Smooth muscle cell (in vitro differentiated cells): ENCODE results near the gene PPP2R3C. TPM values are rescaled to one million over a fixed set of nuclear protein-coding genes. Genes with fewer than 3 reads are reported as not detected.

Source experiments
- DNase-seq: peaks from one replicate; lab custom pipeline; 2025; ENCODE audit not compliant: unreplicated experiment; lab: John Stamatoyannopoulos, UW
- H2AFZ ChIP-seq: fragments of 200-600 bp; sonication (generic); 2 replicates; pipeline ENCODE4 v1.6.0; 2016; ENCODE audit warnings: antibody characterized with exemption, low read depth, mild to moderate bottlenecking
- H3F3A ChIP-seq: fragments of 200-600 bp; sonication (generic); 2 replicates; pipeline ENCODE4 v1.6.0; 2017; ENCODE audit warnings: antibody characterized with exemption, low read depth
- H3K27ac ChIP-seq: fragments of 200-600 bp; sonication (generic); 2 replicates; pipeline ENCODE4 v1.5.1; 2016; ENCODE audit warnings: low read depth, mild to moderate bottlenecking
- H3K27me3 ChIP-seq: fragments of 200-600 bp; sonication (generic); 2 replicates; pipeline ENCODE4 v1.6.1; 2016; ENCODE audit warnings: low read depth, mild to moderate bottlenecking
- H3K36me3 ChIP-seq: fragments of 200-600 bp; sonication (generic); 2 replicates; pipeline ENCODE4 v1.5.1; 2016; ENCODE audit warnings: low read depth
- H3K4me1 ChIP-seq: fragments of 200-600 bp; sonication (generic); 2 replicates; pipeline ENCODE4 v1.5.1; 2016; ENCODE audit warnings: low read depth
- H3K4me2 ChIP-seq: fragments of 200-600 bp; sonication (generic); 2 replicates; pipeline ENCODE4 v1.6.0; 2016; ENCODE audit warnings: mild to moderate bottlenecking
- H3K4me3 ChIP-seq: fragments of 200-600 bp; sonication (generic); 2 replicates; pipeline ENCODE4 v1.5.1; 2016; ENCODE audit warnings: mild to moderate bottlenecking
- H3K79me2 ChIP-seq: fragments of 200-600 bp; sonication (generic); 2 replicates; pipeline ENCODE4 v1.6.0; 2016; ENCODE audit warnings: low read depth, mild to moderate bottlenecking
- H3K9ac ChIP-seq: fragments of 200-600 bp; sonication (generic); 2 replicates; pipeline ENCODE4 v1.6.0; 2016; ENCODE audit warnings: low read depth
- H3K9me3 ChIP-seq: fragments of 200-600 bp; sonication (generic); replicated peaks from 2 replicates; pipeline ENCODE4 v1.5.1; 2016; ENCODE audit warnings: low read depth
- H4K20me1 ChIP-seq: fragments of 200-600 bp; sonication (generic); 2 replicates; pipeline ENCODE4 v1.6.0; 2016; ENCODE audit warnings: low read depth
- CTCF ChIP-seq: fragments of 200-600 bp; sonication (generic); IDR thresholded peaks from 2 replicates; pipeline ENCODE4 v1.5.1; 2017; ENCODE audit warnings: borderline replicate concordance, mild to moderate bottlenecking, antibody characterized with exemption; ENCODE audit not compliant: insufficient read depth, poor library complexity, severe bottlenecking
- WGBS: methylation state at CpG from one replicate; pipeline ENCODE4 v1.1.7; 2016; ENCODE audit warnings: low lambda C conversion rate; 5-methylcytosine and 5-hydroxymethylcytosine counted together
- polyA plus RNA-seq: library from polyadenylated mRNA; unstranded; fragments of >200 nt; fragmentation: Nextera tagmentation; extraction: Ambion mirVana; gene quantifications from 2 replicates; pipeline ENCODE4 v1.2.1, GENCODE V29; 2016
- total RNA-seq: library from RNA; depleted of rRNA; stranded (reverse); fragments of >200 nt; gene quantifications from 2 replicates; pipeline ENCODE4 v1.2.3, GENCODE V29; 2014

The PPP2R3C gene
- total and polyA plus RNA-seq, 2 experiments from 2014 or later: 32.3 to 35.6 TPM

- no peak overlapping the region for H3K4me3 ChIP-seq
- H3K9ac ChIP-seq: no peak overlapping the region
- H3K9me3 ChIP-seq: no peaks in the 10 kb centered on the region
- peaks cover 11% of the 10 kb centered on the region for H4K20me1 ChIP-seq
- no peak overlapping the region for H3K27ac ChIP-seq
- no peak overlapping the region for H3K4me2 ChIP-seq
- WGBS: 100% methylated on average over 1 of the region's 1 CpG
- peaks cover 12% of the 10 kb centered on the region for H3K4me1 ChIP-seq
- no peaks in the 10 kb centered on the region for H3K27me3 ChIP-seq
- H3K79me2 ChIP-seq: peaks cover 3% of the 10 kb centered on the region
- no peaks in the 10 kb centered on the region for H3K36me3 ChIP-seq
- TF ChIP-seq CTCF: no peak
- no peak for DNase-seq
- peaks cover 6% of the 10 kb centered on the region for H3F3A ChIP-seq
- no peak overlapping the region for H2AFZ ChIP-seq
These were observed 41.6 kb upstream of the PPP2R3C start for GRCh38 chr14:35163384-35163783.

DNA sequence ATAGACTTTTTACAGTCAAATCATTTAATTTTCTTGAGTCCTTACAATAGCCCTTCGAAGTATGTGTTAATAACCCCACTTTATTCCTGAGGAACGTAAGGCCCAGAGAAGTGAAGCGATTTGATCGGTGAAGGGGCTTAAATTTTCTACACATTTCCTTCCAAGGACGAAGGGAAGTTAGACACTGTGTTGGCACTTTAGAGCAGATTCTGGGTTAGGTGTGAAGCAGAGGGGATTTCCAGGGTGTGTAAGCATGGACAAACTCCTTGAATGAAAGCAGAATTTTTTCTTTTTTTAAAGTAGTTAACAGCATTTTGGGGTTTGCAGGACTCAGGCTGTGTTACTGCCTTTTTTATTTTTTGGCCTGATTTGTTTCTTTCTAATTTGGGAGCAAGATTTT lies 39.4 kb upstream of the PPP2R3C start:
- Histone ChIP-seq H3K27ac (peak overlapping the region; percentile 90), H4K20me1 (peaks cover 11% of the 10 kb centered on the region), H3F3A (peaks cover 6% of the 10 kb centered on the region), H3K9ac (peak overlapping the region; percentile 11), H3K79me2 (no peaks in the 10 kb centered on the region), H3K4me2 (no peak overlapping the region), H3K9me3 (no peaks in the 10 kb centered on the region), H3K4me3 (no peak overlapping the region), H2AFZ (no peak overlapping the region), H3K36me3 (no peaks in the 10 kb centered on the region), H3K4me1 (peaks cover 12% of the 10 kb centered on the region), H3K27me3 (no peaks in the 10 kb centered on the region)
- WGBS: 91% methylated on average over 5 of the region's 5 CpGs
- no peak for TF ChIP-seq CTCF
- DNase-seq: no peak

- Histone ChIP-seq H3K27me3 (no peaks in the 10 kb centered on the region), H3K36me3 (no peaks in the 10 kb centered on the region), H3K4me3 (no peak overlapping the region), H4K20me1 (peaks cover 11% of the 10 kb centered on the region), H3K9me3 (no peaks in the 10 kb centered on the region), H3K4me1 (peaks cover 19% of the 10 kb centered on the region), H2AFZ (no peak overlapping the region), H3K9ac (peak overlapping the region; percentile 64), H3F3A (peaks cover 6% of the 10 kb centered on the region), H3K4me2 (peak overlapping the region; percentile 65), H3K79me2 (no peaks in the 10 kb centered on the region), H3K27ac (peak overlapping the region; percentile 90)
- TF ChIP-seq CTCF: no peak
- DNase-seq: no peak
- WGBS: 17% methylated on average over 6 of the region's 6 CpGs
These were observed 38.1 kb upstream of the PPP2R3C start for GRCh38 chr14:35159742-35160409.
